ENCODE results near the gene LSS.

DNA sequence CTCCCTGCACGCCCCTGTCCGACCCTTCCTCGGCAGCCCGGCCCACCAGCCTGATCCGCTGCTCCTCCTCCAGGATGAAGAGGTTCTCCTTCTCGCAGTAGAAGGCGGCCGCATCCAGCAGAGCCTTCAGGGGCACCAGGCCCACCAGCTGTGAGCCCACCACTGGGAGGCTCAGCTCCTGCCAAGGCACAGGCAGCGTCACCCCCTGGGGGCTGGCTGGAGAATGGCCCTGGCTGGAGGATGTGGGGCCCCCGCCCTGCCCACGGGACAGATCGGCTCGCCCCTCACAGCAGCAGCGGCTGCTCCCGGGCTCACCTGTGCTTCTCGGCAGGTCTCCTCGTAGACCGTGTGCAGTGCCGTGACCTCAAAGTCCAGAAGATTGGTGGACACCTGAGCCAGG is 78.5 kb downstream of the LSS start:
- TF ChIP-seq, protein P1, sequence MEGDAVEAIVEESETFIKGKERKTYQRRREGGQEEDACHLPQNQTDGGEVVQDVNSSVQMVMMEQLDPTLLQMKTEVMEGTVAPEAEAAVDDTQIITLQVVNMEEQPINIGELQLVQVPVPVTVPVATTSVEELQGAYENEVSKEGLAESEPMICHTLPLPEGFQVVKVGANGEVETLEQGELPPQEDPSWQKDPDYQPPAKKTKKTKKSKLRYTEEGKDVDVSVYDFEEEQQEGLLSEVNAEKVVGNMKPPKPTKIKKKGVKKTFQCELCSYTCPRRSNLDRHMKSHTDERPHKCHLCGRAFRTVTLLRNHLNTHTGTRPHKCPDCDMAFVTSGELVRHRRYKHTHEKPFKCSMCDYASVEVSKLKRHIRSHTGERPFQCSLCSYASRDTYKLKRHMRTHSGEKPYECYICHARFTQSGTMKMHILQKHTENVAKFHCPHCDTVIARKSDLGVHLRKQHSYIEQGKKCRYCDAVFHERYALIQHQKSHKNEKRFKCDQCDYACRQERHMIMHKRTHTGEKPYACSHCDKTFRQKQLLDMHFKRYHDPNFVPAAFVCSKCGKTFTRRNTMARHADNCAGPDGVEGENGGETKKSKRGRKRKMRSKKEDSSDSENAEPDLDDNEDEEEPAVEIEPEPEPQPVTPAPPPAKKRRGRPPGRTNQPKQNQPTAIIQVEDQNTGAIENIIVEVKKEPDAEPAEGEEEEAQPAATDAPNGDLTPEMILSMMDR (IDR thresholded peaks at IDR 0.05; ENCODE audit: insufficient read depth, low read depth, low read length), result no peak
- TF ChIP-seq EZH2 (IDR thresholded peaks at IDR 0.05; ENCODE audit: insufficient read depth, low read length), result no peak

Data from astrocyte (in vitro differentiated cells and primary cell).